Ascending aorta (tissue), 2 donors: Measurements from ENCODE around the gene SMAP2. TPM values are rescaled to one million over a fixed set of nuclear protein-coding genes. Genes with fewer than 3 reads are reported as not detected.

Experiments
- DNase-seq, 2 donors: peaks; one replicate each; pipeline ENCODE4 v3.0.0-alpha.2; 2019; ENCODE audit warnings: low spot score in 2 of 2
- H3K27ac ChIP-seq, 2 donors: fragments of 200-600 bp; sonication (generic); one replicate each; pipeline ENCODE4 v1.5.1; 2016 to 2017; ENCODE audit warnings: mild to moderate bottlenecking in 1 of 2
- H3K27me3 ChIP-seq: fragments of 200-600 bp; sonication (generic); one replicate; pipeline ENCODE4 v1.5.1; 2017
- H3K36me3 ChIP-seq, 2 donors: fragments of 200-600 bp; sonication (generic); one replicate each; pipeline ENCODE4 v1.5.1; 2016
- H3K4me1 ChIP-seq, 2 donors: fragments of 200-600 bp; sonication (generic); one replicate each; pipeline ENCODE4 v1.5.1; 2016 to 2017; ENCODE audit warnings: mild to moderate bottlenecking in 1 of 2
- H3K4me3 ChIP-seq, 2 donors: fragments of 200-600 bp; sonication (generic); one replicate each; pipeline ENCODE4 v1.5.1; 2016 to 2017; ENCODE audit warnings: mild to moderate bottlenecking in 1 of 2
- H3K9me3 ChIP-seq, 2 donors: fragments of 200-600 bp; sonication (generic); one replicate each; pipeline ENCODE4 v1.5.1; 2016
- intact Hi-C: fragments of 100-400 bp; cut with DNase I; formaldehyde crosslinking; loops from one replicate; pipeline ENCODE4 v1.15.1; 2023
- total RNA-seq: library from RNA; depleted of rRNA; stranded (reverse); fragments of >200 nt; gene quantifications from one replicate; pipeline ENCODE4 v1.1.0, GENCODE V29; 2016
- TF ChIP-seq, protein P1 (sequence below), 3 experiments: fragments of 200-600 bp in 2 of 3; fragments of 450-650 bp in 1 of 3; sonication (generic) in 2 of 3; IDR thresholded peaks; one replicate each; pipeline ENCODE4 v1.5.1; 2016 to 2019; ENCODE audit warnings: antibody characterized with exemption in 3 of 3, mild to moderate bottlenecking in 1 of 3, moderate library complexity in 1 of 3

Gene SMAP2
- total RNA-seq, 1 donor from 2014 or later = 33.5 TPM

- intact Hi-C loops = no loop called here
- DNase-seq = no peak
- peaks cover 0 to 4% of the 10 kb centered on the region in 2 donors for H3K4me1 ChIP-seq
Observed at GRCh38 chr1:40421431-40422384, 48.2 kb downstream of the SMAP2 start.

DNA sequence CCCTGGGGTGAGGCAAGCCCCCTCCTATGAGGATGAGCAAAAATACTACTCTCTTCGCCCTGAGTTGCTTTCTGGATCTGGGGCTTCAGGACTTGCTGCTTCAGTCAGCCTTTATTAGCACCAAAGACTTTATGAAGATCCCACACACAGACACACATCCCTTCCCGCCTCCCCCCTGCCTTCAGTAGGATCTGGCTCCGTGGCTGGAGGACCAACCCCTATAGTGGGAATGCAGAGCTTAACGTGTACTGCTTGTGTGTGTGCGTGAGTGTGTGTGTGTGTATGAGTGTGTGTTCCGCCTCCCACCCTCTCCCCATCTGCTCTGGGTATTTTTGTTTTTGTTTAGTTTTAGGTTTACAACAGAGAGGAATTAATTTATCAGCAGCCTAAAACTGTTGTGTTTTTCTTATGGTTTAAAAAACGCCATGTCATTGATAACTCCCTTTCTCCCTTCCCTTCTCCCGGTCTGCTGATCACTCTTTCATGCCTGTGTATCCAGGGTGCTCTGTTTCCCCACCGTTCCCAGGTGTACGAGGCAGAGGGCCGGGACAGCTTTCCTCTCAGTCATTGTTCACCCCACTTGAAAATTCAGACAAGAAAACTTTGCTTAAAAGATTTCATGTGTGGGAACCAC is 49.2 kb downstream of the SMAP2 start:
- Histone ChIP-seq H3K9me3 (no peaks in the 10 kb centered on the region), H3K27ac (no peak overlapping the region), H3K36me3 (peaks cover 0 to 18% of the 10 kb centered on the region in 2 donors), H3K27me3 (no peaks in the 10 kb centered on the region), H3K4me1 (peaks cover 0 to 4% of the 10 kb centered on the region in 2 donors), H3K4me3 (no peak overlapping the region)
- intact Hi-C loops = no loop called here
- TF ChIP-seq, protein P1, sequence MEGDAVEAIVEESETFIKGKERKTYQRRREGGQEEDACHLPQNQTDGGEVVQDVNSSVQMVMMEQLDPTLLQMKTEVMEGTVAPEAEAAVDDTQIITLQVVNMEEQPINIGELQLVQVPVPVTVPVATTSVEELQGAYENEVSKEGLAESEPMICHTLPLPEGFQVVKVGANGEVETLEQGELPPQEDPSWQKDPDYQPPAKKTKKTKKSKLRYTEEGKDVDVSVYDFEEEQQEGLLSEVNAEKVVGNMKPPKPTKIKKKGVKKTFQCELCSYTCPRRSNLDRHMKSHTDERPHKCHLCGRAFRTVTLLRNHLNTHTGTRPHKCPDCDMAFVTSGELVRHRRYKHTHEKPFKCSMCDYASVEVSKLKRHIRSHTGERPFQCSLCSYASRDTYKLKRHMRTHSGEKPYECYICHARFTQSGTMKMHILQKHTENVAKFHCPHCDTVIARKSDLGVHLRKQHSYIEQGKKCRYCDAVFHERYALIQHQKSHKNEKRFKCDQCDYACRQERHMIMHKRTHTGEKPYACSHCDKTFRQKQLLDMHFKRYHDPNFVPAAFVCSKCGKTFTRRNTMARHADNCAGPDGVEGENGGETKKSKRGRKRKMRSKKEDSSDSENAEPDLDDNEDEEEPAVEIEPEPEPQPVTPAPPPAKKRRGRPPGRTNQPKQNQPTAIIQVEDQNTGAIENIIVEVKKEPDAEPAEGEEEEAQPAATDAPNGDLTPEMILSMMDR (IDR thresholded peaks at IDR 0.05) = no peak
- no peak for DNase-seq

More at GRCh38 chr1:40421431-40422384, 48.2 kb downstream of the SMAP2 start:
- Histone ChIP-seq H3K36me3 (peaks cover 8 to 28% of the 10 kb centered on the region in 2 donors), H3K27ac (no peak overlapping the region), H3K9me3 (no peaks in the 10 kb centered on the region), H3K27me3 (no peaks in the 10 kb centered on the region), H3K4me3 (no peak overlapping the region)
- TF ChIP-seq, protein P1 (IDR thresholded peaks at IDR 0.05) = no peak

GRCh38 chr1:40423264-40423642 is 49.7 kb downstream of the SMAP2 start:
- DNase-seq = no peak

DNA sequence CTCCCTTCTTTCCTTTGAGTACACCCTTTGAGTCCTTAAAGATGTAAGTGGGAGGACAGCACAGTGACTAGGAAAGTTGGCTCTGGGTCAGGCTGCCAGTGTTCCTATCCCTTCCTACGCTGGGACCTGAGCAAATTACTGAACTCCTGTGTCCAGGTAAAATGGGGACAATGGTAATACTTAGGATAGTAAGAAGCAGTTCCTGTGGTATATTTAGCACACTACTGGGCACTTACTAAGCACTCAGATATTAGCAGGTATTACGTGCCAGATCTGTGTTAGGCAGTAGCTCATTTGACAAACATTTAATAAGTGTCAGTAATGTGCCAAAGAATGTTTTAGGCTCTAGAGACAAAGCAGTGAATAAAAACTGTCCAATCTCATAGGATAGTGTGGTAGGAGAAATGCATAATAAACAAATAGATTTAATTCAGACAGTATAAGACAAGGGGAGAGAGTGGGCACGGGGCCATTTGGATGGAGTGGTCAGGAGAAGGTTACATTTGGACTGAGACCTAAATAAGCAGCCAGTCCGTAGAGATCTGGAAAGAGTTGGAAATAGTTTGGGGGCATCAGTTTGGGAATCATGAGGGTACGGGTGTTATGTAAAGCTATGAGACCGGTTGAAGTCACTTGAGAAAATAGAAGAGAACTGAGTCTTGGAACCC is 50.6 kb downstream of the SMAP2 start:
- Histone ChIP-seq H3K4me1 (peaks cover 0 to 4% of the 10 kb centered on the region in 2 donors), H3K36me3 (peaks cover 0 to 5% of the 10 kb centered on the region in 2 donors), H3K27ac (no peak overlapping the region), H3K27me3 (no peaks in the 10 kb centered on the region), H3K4me3 (no peak overlapping the region), H3K9me3 (no peaks in the 10 kb centered on the region)
- intact Hi-C loops = no loop called here
- TF ChIP-seq, protein P1 (IDR thresholded peaks at IDR 0.05) = no peak
- no peak for DNase-seq

More at GRCh38 chr1:40423264-40423642, 49.7 kb downstream of the SMAP2 start:
- Histone ChIP-seq H3K36me3 (peaks cover 0 to 13% of the 10 kb centered on the region in 2 donors), H3K27me3 (no peaks in the 10 kb centered on the region), H3K27ac (no peak overlapping the region), H3K4me1 (peaks cover 0 to 4% of the 10 kb centered on the region in 2 donors), H3K9me3 (no peaks in the 10 kb centered on the region), H3K4me3 (no peak overlapping the region)
- TF ChIP-seq, protein P1 (IDR thresholded peaks at IDR 0.05) = no peak
- intact Hi-C loops = no loop called here

DNA sequence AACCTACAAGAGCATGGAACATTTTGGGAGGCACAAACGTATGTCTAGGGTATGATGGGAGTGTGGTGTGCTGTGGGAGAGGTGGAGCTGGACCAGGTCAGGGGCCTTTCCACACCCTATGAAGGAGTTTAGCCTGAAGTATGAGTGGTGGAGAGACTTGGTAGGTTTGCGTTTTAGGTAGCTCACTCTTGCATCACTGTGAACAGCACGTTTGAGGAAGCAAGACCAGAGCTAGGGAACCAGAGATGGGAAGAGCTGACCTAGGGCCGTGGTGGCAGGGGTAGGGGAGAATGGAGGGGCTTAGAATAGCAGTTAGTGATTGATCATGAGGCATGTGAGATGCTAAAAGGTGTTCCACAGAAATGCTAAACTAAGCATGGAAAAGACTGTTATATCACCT is 51.7 kb downstream of the SMAP2 start:
- TF ChIP-seq, protein P1 (IDR thresholded peaks at IDR 0.05) = no peak
- intact Hi-C loops = no loop called here
- no peak for DNase-seq
- Histone ChIP-seq H3K27me3 (no peaks in the 10 kb centered on the region), H3K4me1 (peaks cover 0 to 4% of the 10 kb centered on the region in 2 donors), H3K36me3 (peaks cover 0 to 5% of the 10 kb centered on the region in 2 donors), H3K4me3 (no peak overlapping the region), H3K27ac (no peak overlapping the region), H3K9me3 (no peaks in the 10 kb centered on the region)
